Tibial nerve (tissue), 4 donors: ENCODE results near the gene STN1. TPM values are rescaled to one million over a fixed set of nuclear protein-coding genes. Genes with fewer than 3 reads are reported as not detected.
A peak's percentile ranks its signal among the peaks of the same experiment; 100 is the strongest.

ENCODE experiments used
- DNase-seq, 2 donors: peaks; one replicate each; pipeline ENCODE4 v3.0.0-alpha.2; 2019; ENCODE audit warnings: low spot score in 2 of 2
- H3K27ac ChIP-seq, 4 donors: fragments of 200-600 bp; sonication (generic) in 3 of 4; one replicate each; pipeline ENCODE4 v1.5.1; 2017 to 2019; ENCODE audit warnings: mild to moderate bottlenecking in 1 of 4
- H3K27me3 ChIP-seq, 2 donors: fragments of 200-600 bp; sonication (generic) in 1 of 2; one replicate each; pipeline versions ENCODE4 v1.5.1 to v1.6.0; 2017 to 2019
- H3K36me3 ChIP-seq, 3 donors: fragments of 200-600 bp; sonication (generic); one replicate each; pipeline ENCODE4 v1.5.1; 2018 to 2019
- H3K4me1 ChIP-seq, 4 donors: fragments of 200-600 bp; sonication (generic) in 3 of 4; one replicate each; pipeline ENCODE4 v1.5.1; 2017 to 2019
- H3K4me3 ChIP-seq, 4 donors: fragments of 200-600 bp; sonication (generic) in 3 of 4; one replicate each; pipeline ENCODE4 v1.5.1; 2017 to 2019; ENCODE audit warnings: mild to moderate bottlenecking in 1 of 4, moderate library complexity in 1 of 4
- H3K9me3 ChIP-seq, 4 donors: fragments of 200-600 bp; sonication (generic) in 3 of 4; one replicate each; pipeline ENCODE4 v1.5.1; 2017 to 2019
- EP300 ChIP-seq, 2 donors: sonication (generic); formaldehyde crosslinking; IDR thresholded peaks; one replicate each; pipeline ENCODE4 v1.6.1; 2017; ENCODE audit warnings: antibody characterized with exemption in 2 of 2, mild to moderate bottlenecking in 1 of 2
- POLR2A ChIP-seq, 2 donors: fragments of 450-650 bp; IDR thresholded peaks; one replicate each; pipeline ENCODE4 v1.6.1; 2017; ENCODE audit warnings: antibody characterized with exemption in 2 of 2, mild to moderate bottlenecking in 2 of 2, moderate library complexity in 2 of 2
- WGBS, 2 donors: methylation state at CpG; one replicate each; pipeline ENCODE4 v1.1.5; 2018; 5-methylcytosine and 5-hydroxymethylcytosine counted together
- total RNA-seq, 4 donors: library from RNA; depleted of rRNA; stranded (reverse); fragments of >200 nt; gene quantifications; one replicate each; pipeline ENCODE4 v1.1.0, GENCODE V29; 2016
- TF ChIP-seq, protein P1 (sequence below), 5 experiments: fragments of 200-600 bp in 3 of 5; fragments of 450-650 bp in 2 of 5; sonication (generic) in 3 of 5; IDR thresholded peaks; one replicate each; pipeline ENCODE4 v1.5.1; 2016 to 2019; ENCODE audit warnings: antibody characterized with exemption in 5 of 5, mild to moderate bottlenecking in 3 of 5, moderate library complexity in 2 of 5

The STN1 gene
- total RNA-seq, 4 donors from 2014 or later = 12.6 to 26.7 (median 22.1) TPM

DNA sequence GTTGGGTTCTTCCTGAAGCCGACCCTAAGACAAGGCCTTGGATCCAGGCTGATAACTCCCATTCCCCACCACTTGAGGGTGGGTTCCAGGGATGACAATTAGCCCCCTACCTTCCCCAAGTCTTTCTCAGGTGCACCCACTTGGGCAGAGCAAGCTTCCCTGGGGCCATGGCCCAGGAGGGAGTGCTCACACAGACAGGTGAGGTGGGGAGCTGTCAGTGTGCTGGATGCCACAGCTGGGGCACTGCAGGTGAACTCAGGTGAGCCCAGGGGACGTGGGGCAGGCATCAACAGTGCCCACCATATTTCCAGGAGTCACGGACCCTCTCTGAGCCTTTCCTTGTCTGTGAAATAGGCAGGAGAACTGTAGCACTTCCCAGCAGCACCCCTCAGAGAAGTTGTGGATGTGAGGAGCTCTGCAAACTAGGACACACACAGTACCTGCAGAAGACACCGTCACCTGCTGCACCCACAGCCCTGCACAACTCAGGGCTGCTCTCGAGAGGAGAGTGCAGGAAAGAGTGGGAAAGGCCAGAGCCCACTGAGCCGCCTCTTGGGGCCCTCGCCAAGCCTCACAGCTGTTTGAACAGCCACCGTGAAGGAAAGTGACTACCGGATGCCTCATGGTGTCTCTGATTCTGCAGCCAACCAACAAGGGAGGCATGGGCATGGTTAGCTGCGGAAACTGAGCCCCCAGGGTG lies 80.5 kb downstream of the STN1 start:
- WGBS, 2 donors = 63 to 70% methylated on average over 9 to 10 of the region's 10 CpGs
- TF ChIP-seq POLR2A (IDR thresholded peaks at IDR 0.05) (no peak), EP300 (IDR thresholded peaks at IDR 0.05) (no peak)
- TF ChIP-seq, protein P1, sequence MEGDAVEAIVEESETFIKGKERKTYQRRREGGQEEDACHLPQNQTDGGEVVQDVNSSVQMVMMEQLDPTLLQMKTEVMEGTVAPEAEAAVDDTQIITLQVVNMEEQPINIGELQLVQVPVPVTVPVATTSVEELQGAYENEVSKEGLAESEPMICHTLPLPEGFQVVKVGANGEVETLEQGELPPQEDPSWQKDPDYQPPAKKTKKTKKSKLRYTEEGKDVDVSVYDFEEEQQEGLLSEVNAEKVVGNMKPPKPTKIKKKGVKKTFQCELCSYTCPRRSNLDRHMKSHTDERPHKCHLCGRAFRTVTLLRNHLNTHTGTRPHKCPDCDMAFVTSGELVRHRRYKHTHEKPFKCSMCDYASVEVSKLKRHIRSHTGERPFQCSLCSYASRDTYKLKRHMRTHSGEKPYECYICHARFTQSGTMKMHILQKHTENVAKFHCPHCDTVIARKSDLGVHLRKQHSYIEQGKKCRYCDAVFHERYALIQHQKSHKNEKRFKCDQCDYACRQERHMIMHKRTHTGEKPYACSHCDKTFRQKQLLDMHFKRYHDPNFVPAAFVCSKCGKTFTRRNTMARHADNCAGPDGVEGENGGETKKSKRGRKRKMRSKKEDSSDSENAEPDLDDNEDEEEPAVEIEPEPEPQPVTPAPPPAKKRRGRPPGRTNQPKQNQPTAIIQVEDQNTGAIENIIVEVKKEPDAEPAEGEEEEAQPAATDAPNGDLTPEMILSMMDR (IDR thresholded peaks at IDR 0.05) = no peak
- DNase-seq = no peak

GRCh38 chr10:103836861-103837260 lies 81.1 kb downstream of the STN1 start:
- no peak for TF ChIP-seq POLR2A (IDR thresholded peaks at IDR 0.05)
- TF ChIP-seq, protein P1 (IDR thresholded peaks at IDR 0.05) = no peak
- Histone ChIP-seq H3K4me1 (peaks cover 5 to 77% (median 50%) of the 10 kb centered on the region in 4 donors), H3K9me3 (peaks cover 0 to 6% (median 0%) of the 10 kb centered on the region in 4 donors), H3K4me3 (no peak overlapping the region), H3K27ac (peak overlapping the region in 3 of 4 donors; percentile 45 to 80 (median 60)), H3K27me3 (no peaks in the 10 kb centered on the region), H3K36me3 (no peaks in the 10 kb centered on the region)
- WGBS, 2 donors = 51 to 66% methylated on average over 9 of the region's 9 CpGs
- no peak for DNase-seq

More for the DNA sequence above, 80.5 kb downstream of the STN1 start:
- no peaks in the 10 kb centered on the region for H3K36me3 ChIP-seq
- no peaks in the 10 kb centered on the region for H3K27me3 ChIP-seq
- peaks cover 0 to 5% (median 0%) of the 10 kb centered on the region in 4 donors for H3K9me3 ChIP-seq
- H3K27ac ChIP-seq = peak overlapping the region in 3 of 4 donors; percentile 45 to 80 (median 76)
- no peak overlapping the region for H3K4me3 ChIP-seq
- H3K4me1 ChIP-seq = peaks cover 5 to 77% (median 50%) of the 10 kb centered on the region in 4 donors

GRCh38 chr10:103836273-103836672 lies 81.7 kb downstream of the STN1 start:
- H3K27ac ChIP-seq = peak overlapping the region in 3 of 4 donors; percentile 29 to 80 (median 49)
- WGBS, 2 donors = 50 to 59% methylated on average over 1 of the region's 1 CpG
- no peaks in the 10 kb centered on the region for H3K27me3 ChIP-seq
- no peak for DNase-seq
- H3K4me3 ChIP-seq = no peak overlapping the region
- H3K36me3 ChIP-seq = no peaks in the 10 kb centered on the region
- peaks cover 0 to 6% (median 0%) of the 10 kb centered on the region in 4 donors for H3K9me3 ChIP-seq
- peaks cover 5 to 73% (median 48%) of the 10 kb centered on the region in 4 donors for H3K4me1 ChIP-seq
- TF ChIP-seq, protein P1 (IDR thresholded peaks at IDR 0.05) = no peak
- TF ChIP-seq EP300 (IDR thresholded peaks at IDR 0.05) (no peak), POLR2A (IDR thresholded peaks at IDR 0.05) (no peak)

DNA sequence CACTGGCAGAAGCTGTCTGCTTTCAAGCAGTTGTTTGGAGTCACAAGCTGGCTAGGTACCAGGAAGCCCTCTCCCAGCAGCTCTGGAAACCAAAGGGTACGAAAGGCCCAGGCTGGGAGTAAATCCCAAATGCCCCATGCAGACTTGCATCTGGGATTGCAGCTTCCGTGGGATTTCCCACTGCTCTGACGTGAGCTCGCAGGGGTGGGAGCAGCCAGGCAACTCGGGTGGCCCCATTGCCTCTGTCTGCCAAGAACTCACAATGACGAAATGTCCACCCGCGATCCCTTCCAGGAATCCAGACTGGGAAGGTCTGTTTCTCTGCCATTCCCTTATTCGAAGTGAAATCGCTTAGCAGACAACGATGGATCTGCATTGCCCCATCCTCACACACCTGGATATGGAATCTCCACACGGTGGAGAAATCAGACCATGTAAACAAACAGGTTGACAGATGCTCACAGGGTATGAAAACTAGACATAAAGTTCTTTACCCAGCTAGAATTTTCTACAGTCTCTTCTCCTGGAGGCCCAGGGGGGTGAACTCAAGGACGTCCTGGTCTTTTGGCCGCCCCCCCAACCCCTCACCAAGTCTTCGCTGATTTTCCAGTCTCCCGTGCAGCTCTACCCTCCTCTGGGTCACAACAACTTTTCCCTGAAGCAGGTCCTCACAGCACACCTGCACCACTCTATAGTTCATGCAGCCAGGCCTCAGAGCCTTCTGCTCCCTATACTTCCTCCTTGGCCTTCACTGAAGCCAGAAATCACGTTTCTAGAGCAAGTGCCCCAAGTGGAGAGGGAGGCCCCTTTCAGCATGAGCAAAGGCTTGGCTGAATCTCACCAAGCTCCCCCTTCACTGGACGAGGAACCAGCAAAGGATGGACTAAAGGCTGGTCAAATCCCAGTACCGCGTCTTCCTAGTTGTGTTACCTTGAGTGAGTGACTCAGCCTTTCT lies 82.6 kb downstream of the STN1 start:
- WGBS, 2 donors = 39 to 40% methylated on average over 20 of the region's 20 CpGs
- DNase-seq = peak; percentile 52 to 63
- Histone ChIP-seq H3K27ac (peak overlapping the region; percentile 29 to 80 (median 56)), H3K4me1 (peaks cover 5 to 70% (median 46%) of the 10 kb centered on the region in 4 donors), H3K27me3 (no peaks in the 10 kb centered on the region), H3K9me3 (peaks cover 0 to 6% (median 0%) of the 10 kb centered on the region in 4 donors), H3K36me3 (no peaks in the 10 kb centered on the region), H3K4me3 (no peak overlapping the region)
- no peak for TF ChIP-seq POLR2A (IDR thresholded peaks at IDR 0.05)
- peak; percentile 56 to 86 for TF ChIP-seq EP300 (IDR thresholded peaks at IDR 0.05)

DNA sequence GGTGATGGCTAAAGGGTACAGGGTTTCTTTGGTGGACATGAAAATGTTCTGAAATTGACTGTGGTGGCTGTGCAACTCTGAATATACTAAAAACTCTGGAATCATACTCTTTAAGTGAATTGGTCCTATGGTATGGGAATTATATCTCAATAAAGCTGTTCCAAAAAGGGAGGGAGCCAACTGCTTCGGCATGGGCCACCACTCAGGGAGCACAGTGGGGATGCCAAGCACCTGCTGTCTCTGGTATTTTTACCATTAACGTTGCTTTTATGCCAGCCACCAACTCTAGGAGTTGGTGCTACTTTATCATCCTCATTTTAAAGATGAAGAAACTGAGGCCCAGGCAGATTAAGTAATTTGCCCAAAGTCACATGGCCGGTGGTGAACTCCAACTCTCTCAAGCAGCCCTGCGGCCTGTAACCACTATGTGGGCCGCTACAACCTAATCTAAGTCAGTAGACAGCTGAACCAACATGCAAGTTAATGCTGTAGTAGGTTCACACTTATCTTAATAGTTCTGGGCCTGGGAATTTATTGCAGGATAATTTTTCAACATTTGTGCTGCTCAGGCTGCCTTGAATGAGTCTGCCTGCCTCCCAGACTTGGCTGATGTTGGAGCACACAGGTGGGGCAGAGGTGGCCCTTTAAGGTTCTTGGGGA lies 83.4 kb downstream of the STN1 start:
- H3K9me3 ChIP-seq = peaks cover 0 to 6% (median 0%) of the 10 kb centered on the region in 4 donors
- H3K27ac ChIP-seq = peak overlapping the region; percentile 49 to 80 (median 58)
- no peaks in the 10 kb centered on the region for H3K36me3 ChIP-seq
- DNase-seq = no peak
- H3K4me3 ChIP-seq = no peak overlapping the region
- no peak for TF ChIP-seq EP300 (IDR thresholded peaks at IDR 0.05)
- no peak for TF ChIP-seq POLR2A (IDR thresholded peaks at IDR 0.05)
- TF ChIP-seq, protein P1 (IDR thresholded peaks at IDR 0.05) = no peak
- WGBS, 2 donors = 54 to 62% methylated on average over 5 of the region's 5 CpGs
- H3K27me3 ChIP-seq = no peaks in the 10 kb centered on the region
- peaks cover 5 to 69% (median 41%) of the 10 kb centered on the region in 4 donors for H3K4me1 ChIP-seq
